ENCODE results near the gene ABHD12. TPM values are rescaled to one million over a fixed set of nuclear protein-coding genes. Genes with fewer than 3 reads are reported as not detected.

Gene ABHD12
- total RNA-seq, 1 experiment from 2014 or later: 130 TPM

GRCh38 chr20:25306991-25307903 is 83.4 kb downstream of the ABHD12 start:
- DNase-seq (ENCODE audit: low read depth): no peak

- DNase-seq (ENCODE audit: low read depth): no peak
Observed at GRCh38 chr20:25304025-25304549, 86.5 kb downstream of the ABHD12 start.

- no peak for DNase-seq (ENCODE audit: low read depth)
Observed at GRCh38 chr20:25303292-25304024, 87.2 kb downstream of the ABHD12 start.

- no peak for DNase-seq (ENCODE audit: low read depth)
Observed at GRCh38 chr20:25302596-25302995, 88.0 kb downstream of the ABHD12 start.

GRCh38 chr20:25301357-25301920 is 89.2 kb downstream of the ABHD12 start:
- no peak for DNase-seq (ENCODE audit: low read depth)

- DNase-seq (ENCODE audit: low read depth): peak; percentile 61
Observed at GRCh38 chr20:25300496-25301170, 90.0 kb downstream of the ABHD12 start.

- DNase-seq (ENCODE audit: low read depth): peak; percentile 86
Observed at GRCh38 chr20:25299806-25300205, 90.8 kb downstream of the ABHD12 start.

GRCh38 chr20:25297141-25297905 is 93.3 kb downstream of the ABHD12 start:
- no peak for DNase-seq (ENCODE audit: low read depth)

- peak; percentile 52 for DNase-seq (ENCODE audit: low read depth)
Observed at GRCh38 chr20:25296094-25297093, 94.2 kb downstream of the ABHD12 start.

GRCh38 chr20:25295386-25296093 is 95.1 kb downstream of the ABHD12 start:
- DNase-seq (ENCODE audit: low read depth): no peak

- peak; percentile 41 for DNase-seq (ENCODE audit: low read depth)
Observed at GRCh38 chr20:25294459-25295385, 95.9 kb downstream of the ABHD12 start.

GRCh38 chr20:25293910-25294458 is 96.7 kb downstream of the ABHD12 start:
- DNase-seq (ENCODE audit: low read depth): no peak

- DNase-seq (ENCODE audit: low read depth): no peak
Observed at GRCh38 chr20:25293507-25293906, 97.1 kb downstream of the ABHD12 start.

GRCh38 chr20:25292176-25292891 is 98.3 kb downstream of the ABHD12 start:
- no peak for DNase-seq (ENCODE audit: low read depth)

GRCh38 chr20:25291432-25292133 is 99.1 kb downstream of the ABHD12 start:
- no peak for DNase-seq (ENCODE audit: low read depth)
